GM18861 (cell line): ENCODE data around the gene GNB1L.
"Not testable (repeated sequence)": the region's sequence is repeated elsewhere in the genome, so short reads cannot be mapped to it uniquely, and the experiment has no call there.

Experiments
- ATAC-seq: cut with Tn5 transposase; IDR thresholded peaks from one replicate; pipeline ENCODE4 v1.9.1; 2021; ENCODE audit not compliant: unreplicated experiment

GNB1L gene

GRCh38 chr22:19846620-19847344, 7.9 kb downstream of the GNB1L start:
- no peak for ATAC-seq

GRCh38 chr22:19845054-19845722, 9.5 kb downstream of the GNB1L start:
- no peak for ATAC-seq

- no peak for ATAC-seq
Measured at GRCh38 chr22:19844377-19845053, 10.2 kb downstream of the GNB1L start.

- no peak for ATAC-seq
Measured at GRCh38 chr22:19843857-19844376, 10.8 kb downstream of the GNB1L start.

GRCh38 chr22:19843107-19843856, 11.4 kb downstream of the GNB1L start:
- no peak for ATAC-seq

- ATAC-seq: no peak
Measured at GRCh38 chr22:19842393-19843106, 12.1 kb downstream of the GNB1L start.

- no peak for ATAC-seq
Measured at GRCh38 chr22:19841641-19842392, 12.9 kb downstream of the GNB1L start.

GRCh38 chr22:19840955-19841640, 13.6 kb downstream of the GNB1L start:
- no peak for ATAC-seq

- ATAC-seq: no peak
Measured at GRCh38 chr22:19840059-19840458, 14.6 kb downstream of the GNB1L start.

- no peak for ATAC-seq
Measured at GRCh38 chr22:19837915-19838314, 16.8 kb downstream of the GNB1L start.

GRCh38 chr22:19836512-19836911, 18.2 kb downstream of the GNB1L start:
- ATAC-seq: no peak

GRCh38 chr22:19834599-19834998, 20.1 kb downstream of the GNB1L start:
- no peak for ATAC-seq

- not testable (repeated sequence) for ATAC-seq
Measured at GRCh38 chr22:19833327-19833726, 21.3 kb downstream of the GNB1L start.

- no peak for ATAC-seq
Measured at GRCh38 chr22:19832476-19833108, 22.1 kb downstream of the GNB1L start.

GRCh38 chr22:19831979-19832378, 22.7 kb downstream of the GNB1L start:
- not testable (repeated sequence) for ATAC-seq

GRCh38 chr22:19831016-19831415, 23.7 kb downstream of the GNB1L start:
- no peak for ATAC-seq

- ATAC-seq: no peak
Measured at GRCh38 chr22:19828035-19828401, 26.7 kb downstream of the GNB1L start.

- no peak for ATAC-seq
Measured at GRCh38 chr22:19827341-19828034, 27.2 kb downstream of the GNB1L start.
